ENCODE measurements around the gene FAIM. TPM values are rescaled to one million over a fixed set of nuclear protein-coding genes. Genes with fewer than 3 reads are reported as not detected.

The FAIM gene
- total and polyA plus RNA-seq, 2 of the 8 experiments (the other 6 are each of a cell fraction or from before 2014, with no cell fraction given), result 1.2 to 7.1 TPM

GRCh38 chr3:138594150-138594934, 14.2 kb upstream of the FAIM start, which contains the start of gene CEP70 (continued):
- peak; percentile 98 for TF ChIP-seq CEBPB (IDR thresholded peaks at IDR 0.05; ENCODE audit: low read depth, low read length)
- peak; percentile 54 to 84 for TF ChIP-seq POLR2A (IDR thresholded peaks at IDR 0.05; ENCODE audit: control extremely low read depth in 1 of 2, low read depth in 2 of 2, low read length in 2 of 2)
- TF ChIP-seq CBX8 (IDR thresholded peaks at IDR 0.05; ENCODE audit: borderline replicate concordance, low read depth, low read length), result no peak
- TF ChIP-seq KDM4A (IDR thresholded peaks at IDR 0.05; ENCODE audit: low read depth, low read length, severe bottlenecking), result peak; percentile 99
